ES-I3 (cell line): Measurements from ENCODE around the gene MAD2L2.

Source experiments
- H3K36me3 ChIP-seq: 2 replicates; pipeline ENCODE4 v1.6.1; 2013; ENCODE audit warnings: mild to moderate bottlenecking, low read length, control low read depth, moderate library complexity; ENCODE audit not compliant: insufficient read depth
- H3K4me1 ChIP-seq: 2 replicates; pipeline ENCODE4 v1.6.1; 2013; ENCODE audit warnings: mild to moderate bottlenecking, control low read depth, low read length; ENCODE audit not compliant: insufficient read depth
- H3K9ac ChIP-seq: 2 replicates; pipeline ENCODE4 v1.6.1; 2013; ENCODE audit warnings: low read depth, mild to moderate bottlenecking, low read length, moderate library complexity
- H3K9me3 ChIP-seq: 2 replicates; pipeline ENCODE4 v1.6.1; 2013; ENCODE audit warnings: mild to moderate bottlenecking, low read length, moderate library complexity; ENCODE audit not compliant: control insufficient read depth, insufficient read depth

The MAD2L2 gene

DNA sequence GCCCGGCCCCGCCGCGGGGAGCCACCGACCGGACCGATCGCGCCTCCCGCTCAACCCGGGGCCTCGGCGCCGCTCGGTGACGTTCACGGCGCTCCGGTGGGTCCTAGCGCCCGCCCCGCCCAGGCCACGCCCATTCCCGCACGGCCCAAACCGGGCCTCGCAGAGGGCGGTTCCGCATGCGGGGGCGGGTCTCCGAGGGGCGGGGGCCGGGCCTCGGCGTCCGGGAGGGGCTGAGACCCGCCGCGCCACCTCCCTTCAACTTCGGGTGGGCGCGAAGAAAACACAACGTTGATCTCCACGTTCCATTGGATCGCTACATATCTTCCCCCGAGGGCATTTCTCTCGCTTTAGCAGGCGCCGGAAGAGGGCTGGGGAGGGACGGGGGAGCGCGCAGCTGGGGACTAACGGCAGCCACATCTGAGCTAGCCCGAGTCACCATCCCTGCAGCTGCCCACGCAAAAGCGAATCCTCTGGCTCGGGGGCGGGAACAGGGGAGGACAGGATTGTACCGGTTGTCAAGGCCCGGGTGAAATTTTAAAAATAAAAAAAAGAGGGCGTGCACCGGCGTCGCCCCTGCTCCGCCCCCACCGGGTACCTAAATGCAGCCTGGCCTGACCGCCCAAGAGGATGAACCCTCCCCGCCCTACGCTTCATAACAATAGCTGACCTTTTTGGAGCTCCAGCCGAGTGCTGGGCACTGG, at the start of gene MAD2L2:
Gene MAD2L2 (minus strand): TSS at position 78 of the 701 bp plus-strand sequence. CDS start 547 bp downstream, outside the sequence.
- peak within 1 kb of the TSS; percentile 62 for H3K9ac ChIP-seq
- peaks cover 32% of the 10 kb centered on the region for H3K4me1 ChIP-seq
- H3K9me3 ChIP-seq: no peaks in the 10 kb centered on the region
- H3K36me3 ChIP-seq: peaks cover 6% of the 10 kb centered on the region; the same call in 1 of the 2 replicates

GRCh38 chr1:11730429-11730891, 49.5 kb upstream of the MAD2L2 start:
- H3K9me3 ChIP-seq: no peaks in the 10 kb centered on the region
- no peak overlapping the region for H3K9ac ChIP-seq
- H3K4me1 ChIP-seq: peaks cover 31% of the 10 kb centered on the region
- H3K36me3 ChIP-seq: no peaks in the 10 kb centered on the region

DNA sequence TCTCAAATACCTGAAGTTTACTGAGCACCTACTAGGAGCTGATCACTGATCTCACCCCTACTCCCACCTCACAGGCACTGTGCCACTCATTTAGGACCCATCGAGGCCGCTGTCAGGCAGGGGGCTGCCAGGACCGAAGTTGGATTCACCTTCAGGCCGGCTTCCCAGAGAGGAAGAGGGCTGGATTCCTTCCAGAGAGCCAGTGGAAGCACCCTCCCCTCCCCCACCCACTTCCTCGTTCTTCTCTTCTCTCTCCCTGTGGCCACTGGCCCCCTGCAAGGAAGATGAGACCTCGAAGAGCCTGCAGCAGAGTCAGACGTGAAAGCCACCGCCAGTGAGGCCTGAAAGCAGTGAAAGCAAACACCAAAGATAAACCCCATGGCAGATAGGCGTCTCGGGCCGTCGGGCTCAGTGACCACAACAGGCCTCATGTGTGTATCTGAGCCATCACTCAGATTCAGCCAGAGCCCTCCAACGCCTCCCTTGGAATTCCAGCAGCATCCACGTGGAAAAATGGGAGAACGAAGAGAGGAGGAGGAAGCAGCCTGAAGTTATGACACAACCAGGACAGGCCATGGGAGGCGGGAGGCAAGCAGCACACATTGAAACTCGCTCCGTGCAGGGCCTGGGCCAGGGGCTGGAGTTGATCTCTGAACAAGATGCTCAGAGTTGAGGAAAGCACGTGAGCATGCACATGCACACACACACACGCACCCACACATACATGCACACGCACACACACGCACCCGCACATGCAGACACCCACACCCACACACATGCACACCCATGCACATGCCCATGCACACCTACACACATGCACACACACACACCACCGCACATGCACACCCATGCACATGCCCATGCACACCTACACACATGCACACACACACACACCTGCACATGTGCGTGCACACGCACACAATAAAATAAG, 48.8 kb upstream of the MAD2L2 start:
- H3K36me3 ChIP-seq: no peaks in the 10 kb centered on the region
- no peak overlapping the region for H3K9ac ChIP-seq

GRCh38 chr1:11729155-11729497, 48.2 kb upstream of the MAD2L2 start:
- Histone ChIP-seq H3K36me3 (no peaks in the 10 kb centered on the region), H3K9me3 (no peaks in the 10 kb centered on the region), H3K9ac (no peak overlapping the region), H3K4me1 (peaks cover 35% of the 10 kb centered on the region)

More for the DNA sequence above, 48.8 kb upstream of the MAD2L2 start:
- peaks cover 35% of the 10 kb centered on the region for H3K4me1 ChIP-seq
- no peaks in the 10 kb centered on the region for H3K9me3 ChIP-seq

DNA sequence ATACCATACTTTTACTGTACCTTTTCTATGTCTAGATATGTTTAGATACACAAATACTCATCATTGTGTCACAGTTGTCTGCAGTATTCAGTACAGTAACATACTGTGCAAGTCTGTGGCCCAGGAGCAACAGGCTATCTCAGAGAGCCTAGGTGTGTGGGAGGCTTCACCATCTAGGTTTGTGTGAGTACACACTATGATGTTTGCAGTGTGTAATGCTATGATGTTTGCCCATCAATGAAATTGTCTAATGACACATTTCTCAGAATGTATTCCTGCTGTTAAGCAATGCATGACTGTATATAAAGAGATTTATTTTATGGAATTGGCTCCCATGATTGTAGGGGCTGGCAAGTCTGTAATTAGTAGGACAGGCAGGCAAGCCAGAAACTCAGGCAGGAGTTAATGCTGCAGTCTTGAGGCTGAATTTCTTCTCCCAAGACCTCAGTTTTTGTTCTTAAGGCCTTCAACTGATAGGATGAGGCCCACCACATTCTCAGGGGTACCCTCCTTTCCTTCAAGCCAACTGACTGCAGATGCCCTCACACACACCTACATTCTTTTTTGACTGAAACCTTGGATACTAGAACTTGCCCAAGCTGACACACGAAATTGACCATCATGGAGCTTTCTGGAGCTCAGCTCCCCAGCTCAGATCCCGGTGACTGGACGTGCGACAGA, 47.3 kb upstream of the MAD2L2 start:
- Histone ChIP-seq H3K4me1 (peaks cover 35% of the 10 kb centered on the region), H3K9ac (no peak overlapping the region), H3K36me3 (no peaks in the 10 kb centered on the region), H3K9me3 (no peaks in the 10 kb centered on the region)

DNA sequence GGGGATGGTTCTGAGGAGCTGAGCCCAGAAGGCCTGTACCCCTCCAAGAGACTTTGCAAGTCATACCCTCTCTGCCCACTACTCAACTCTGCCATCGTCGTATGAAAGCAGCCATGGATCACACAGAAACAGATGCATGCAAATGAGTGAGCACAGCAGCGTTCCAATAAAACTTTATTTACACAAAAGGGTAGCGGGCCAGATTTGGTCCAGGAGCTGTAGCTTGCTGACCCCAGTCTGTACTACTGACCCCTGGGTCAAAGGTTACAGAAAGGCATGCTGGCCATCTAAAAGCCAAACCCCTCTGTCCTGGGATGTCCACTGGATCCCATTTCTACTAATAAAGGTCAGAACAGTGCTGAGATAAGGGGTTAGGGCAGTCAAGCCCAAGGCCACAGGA, 46.2 kb upstream of the MAD2L2 start:
- no peak overlapping the region for H3K9ac ChIP-seq
- H3K9me3 ChIP-seq: no peaks in the 10 kb centered on the region
- peaks cover 32% of the 10 kb centered on the region for H3K4me1 ChIP-seq
- H3K36me3 ChIP-seq: no peaks in the 10 kb centered on the region

DNA sequence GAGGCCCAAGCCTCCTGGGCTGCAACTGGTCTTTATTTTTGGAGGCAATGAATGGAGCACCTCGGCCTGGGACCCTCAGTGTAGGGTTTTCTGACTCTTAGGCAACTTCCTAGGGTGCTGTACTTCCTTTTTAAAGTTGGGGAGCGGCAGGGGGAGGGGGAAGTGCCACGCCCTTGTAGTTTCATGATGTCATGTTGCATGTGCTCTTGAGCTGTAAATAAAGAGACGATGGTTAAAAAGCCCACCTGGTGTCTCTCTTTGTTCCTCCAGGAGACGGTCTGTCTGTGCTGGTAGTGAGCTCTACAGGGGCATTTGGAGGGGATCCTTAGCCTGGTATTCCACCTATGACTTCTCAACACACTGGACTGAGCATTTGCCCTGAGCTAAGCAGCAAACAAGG, 44.7 kb upstream of the MAD2L2 start:
- Histone ChIP-seq H3K36me3 (no peaks in the 10 kb centered on the region), H3K9ac (0 out of 2 replicates have a peak overlapping the region, but pooled peaks have one; percentile 7)

GRCh38 chr1:11722538-11722937, 41.6 kb upstream of the MAD2L2 start:
- no peak overlapping the region for H3K9ac ChIP-seq
- peaks cover 12% of the 10 kb centered on the region for H3K4me1 ChIP-seq

More for the DNA sequence above, 44.7 kb upstream of the MAD2L2 start:
- H3K9me3 ChIP-seq: no peaks in the 10 kb centered on the region
- H3K4me1 ChIP-seq: peaks cover 26% of the 10 kb centered on the region

DNA sequence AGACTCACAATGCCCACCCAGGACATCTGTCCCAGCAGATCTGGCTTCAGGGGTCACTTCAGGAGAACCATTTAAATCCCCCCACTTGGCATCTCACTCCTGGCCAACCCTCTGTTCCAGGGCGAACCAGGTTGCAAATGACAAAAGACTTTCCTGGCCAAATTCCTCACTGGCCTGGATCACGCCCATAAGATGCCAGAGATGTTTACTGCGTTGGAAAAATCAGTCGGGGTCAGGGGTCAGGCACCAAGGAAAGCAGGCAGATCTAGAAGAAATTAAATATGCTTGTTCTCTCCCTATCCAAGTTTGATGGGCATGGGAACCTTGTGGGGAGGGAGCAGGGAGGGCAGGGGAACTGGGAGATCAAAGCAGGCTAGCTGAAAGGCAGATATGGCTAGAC, 40.4 kb upstream of the MAD2L2 start:
- no peaks in the 10 kb centered on the region for H3K9me3 ChIP-seq
- H3K9ac ChIP-seq: no peak overlapping the region
- peaks cover 12% of the 10 kb centered on the region for H3K4me1 ChIP-seq
- H3K36me3 ChIP-seq: no peaks in the 10 kb centered on the region

More at GRCh38 chr1:11722538-11722937, 41.6 kb upstream of the MAD2L2 start:
- Histone ChIP-seq H3K36me3 (no peaks in the 10 kb centered on the region), H3K9me3 (no peaks in the 10 kb centered on the region)

DNA sequence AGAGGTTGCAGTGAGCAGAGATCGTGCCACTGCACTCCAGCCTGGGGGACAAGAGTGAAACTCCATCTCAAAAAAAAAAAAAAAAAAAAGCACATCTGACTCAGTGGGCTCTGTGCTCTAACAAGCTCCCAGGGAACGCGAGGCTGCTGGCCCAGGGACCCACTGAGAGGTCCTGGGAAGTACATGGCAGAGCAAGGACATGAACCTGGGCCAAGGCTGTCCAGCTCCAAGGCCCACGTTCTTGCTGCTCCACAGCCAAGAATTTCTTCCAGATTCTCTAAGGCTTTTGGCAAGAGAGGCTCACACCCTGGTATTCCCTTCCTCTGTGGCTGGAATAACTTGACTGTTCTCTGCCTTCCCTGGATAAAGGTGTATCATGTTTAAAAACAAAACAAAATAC, 39.6 kb upstream of the MAD2L2 start:
- H3K9ac ChIP-seq: no peak overlapping the region
- H3K4me1 ChIP-seq: peaks cover 8% of the 10 kb centered on the region
- no peaks in the 10 kb centered on the region for H3K36me3 ChIP-seq

GRCh38 chr1:11720033-11720376, 39.1 kb upstream of the MAD2L2 start:
- Histone ChIP-seq H3K36me3 (no peaks in the 10 kb centered on the region), H3K9me3 (no peaks in the 10 kb centered on the region), H3K4me1 (peaks cover 3% of the 10 kb centered on the region; the same call in 1 of the 2 replicates), H3K9ac (no peak overlapping the region)

More for the DNA sequence above, 39.6 kb upstream of the MAD2L2 start:
- H3K9me3 ChIP-seq: no peaks in the 10 kb centered on the region

- no peaks in the 10 kb centered on the region for H3K36me3 ChIP-seq
- peak overlapping the region; percentile 28; the same call in 1 of the 2 replicates for H3K9ac ChIP-seq
- H3K4me1 ChIP-seq: peaks cover 3% of the 10 kb centered on the region; the same call in 1 of the 2 replicates
- H3K9me3 ChIP-seq: no peaks in the 10 kb centered on the region
Measured at GRCh38 chr1:11719313-11720032, 38.5 kb upstream of the MAD2L2 start.

GRCh38 chr1:11714831-11715575, 34.1 kb upstream of the MAD2L2 start:
- Histone ChIP-seq H3K9ac (no peak overlapping the region), H3K36me3 (no peaks in the 10 kb centered on the region), H3K4me1 (peaks cover 3% of the 10 kb centered on the region; the same call in 1 of the 2 replicates), H3K9me3 (no peaks in the 10 kb centered on the region)
